SKM-1 (cell line): Measurements from ENCODE around the gene HSP90B1.

Source experiments
- DNase-seq: peaks from one replicate; lab custom pipeline; 2025; ENCODE audit not compliant: unreplicated experiment; lab: John Stamatoyannopoulos, UW

HSP90B1 gene

DNA sequence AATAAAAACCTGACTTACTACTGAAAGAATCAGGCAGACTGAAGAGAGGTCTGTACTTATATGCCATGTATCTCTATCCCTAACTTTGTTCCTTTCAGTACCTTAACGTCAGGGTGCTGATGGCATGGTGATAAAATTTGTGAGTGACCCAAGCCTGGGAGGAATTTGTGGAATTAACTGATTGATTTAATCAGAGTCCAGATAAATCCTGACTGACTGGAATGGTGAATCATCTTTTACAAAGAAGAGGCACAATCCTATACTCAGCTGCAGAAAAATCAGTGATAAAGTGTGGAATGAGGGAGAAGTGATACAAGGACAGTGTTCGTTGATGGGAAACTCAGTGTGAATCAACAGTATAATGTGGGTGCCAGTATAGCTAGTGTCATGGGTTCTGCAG is 39.2 kb downstream of the HSP90B1 start:
- no peak for DNase-seq

DNA sequence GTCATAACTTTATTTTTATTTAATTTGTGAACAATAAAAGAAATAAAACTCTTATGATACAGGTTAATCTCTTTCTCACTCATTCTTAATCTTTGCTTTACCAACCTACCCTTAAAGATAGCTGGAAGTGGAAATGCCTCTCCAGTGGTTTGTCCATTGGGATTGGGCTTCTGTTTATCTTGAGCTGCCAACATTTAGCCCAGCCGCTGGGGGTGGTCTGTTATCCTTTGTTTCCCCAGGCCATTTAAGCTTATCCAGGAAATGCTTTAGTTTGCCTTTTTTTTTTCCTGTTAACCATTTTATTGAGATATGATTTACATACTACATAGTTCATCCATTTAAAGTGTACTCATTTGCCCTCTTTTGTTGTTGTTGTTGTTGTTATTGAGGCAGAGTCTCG is 43.7 kb downstream of the HSP90B1 start:
- DNase-seq = no peak

- no peak for DNase-seq
Observed at GRCh38 chr12:103975368-103975767, 45.2 kb downstream of the HSP90B1 start.

DNA sequence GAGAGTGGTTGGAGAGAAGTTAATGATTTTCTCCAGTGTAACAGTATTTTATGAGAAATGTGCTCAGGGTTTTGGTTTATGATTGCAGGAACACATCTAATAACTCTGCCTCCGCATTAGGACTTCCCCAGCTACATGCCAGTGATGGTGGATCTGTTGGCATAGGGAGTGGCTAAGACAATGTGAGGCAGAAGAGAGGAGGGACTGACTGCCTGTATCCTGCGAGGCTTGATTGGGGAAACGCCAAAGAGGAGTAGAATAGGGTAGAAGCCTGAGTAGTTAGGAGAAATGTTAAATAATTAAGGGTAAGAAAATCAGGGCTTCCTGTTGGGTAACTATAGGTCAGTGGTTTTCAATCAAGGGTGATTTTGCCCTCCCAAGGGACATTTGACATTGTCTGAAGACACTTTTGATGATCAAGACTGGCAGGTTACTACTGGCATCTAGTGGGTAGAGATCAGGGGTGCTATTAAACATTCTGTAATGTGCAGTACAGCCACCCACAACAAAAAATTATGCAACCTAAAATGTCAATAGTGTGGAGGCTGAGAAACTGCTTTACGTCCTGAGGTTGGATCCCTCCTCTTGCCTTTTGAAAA is 48.3 kb downstream of the HSP90B1 start:
- no peak for DNase-seq

DNA sequence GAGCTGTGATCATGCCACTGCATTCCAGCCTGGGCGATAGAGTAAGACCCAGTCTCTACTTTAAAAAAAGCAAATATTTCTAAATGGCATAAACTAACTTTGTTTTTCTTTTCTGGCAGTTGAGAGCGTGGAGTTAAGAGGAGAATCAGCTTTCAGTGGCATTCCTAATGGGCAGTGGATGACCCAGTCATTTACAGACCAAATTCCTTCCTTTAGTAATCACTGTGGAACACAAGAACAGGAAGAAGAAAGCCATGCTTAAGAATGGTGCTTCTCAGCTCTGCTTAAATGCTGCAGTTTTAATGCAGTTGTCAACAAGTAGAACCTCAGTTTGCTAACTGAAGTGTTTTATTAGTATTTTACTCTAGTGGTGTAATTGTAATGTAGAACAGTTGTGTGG is 56.6 kb downstream of the HSP90B1 start:
- no peak for DNase-seq

GRCh38 chr12:103994235-103994634 is 64.0 kb downstream of the HSP90B1 start:
- no peak for DNase-seq

GRCh38 chr12:103996595-103996994 is 66.4 kb downstream of the HSP90B1 start:
- DNase-seq = no peak

DNA sequence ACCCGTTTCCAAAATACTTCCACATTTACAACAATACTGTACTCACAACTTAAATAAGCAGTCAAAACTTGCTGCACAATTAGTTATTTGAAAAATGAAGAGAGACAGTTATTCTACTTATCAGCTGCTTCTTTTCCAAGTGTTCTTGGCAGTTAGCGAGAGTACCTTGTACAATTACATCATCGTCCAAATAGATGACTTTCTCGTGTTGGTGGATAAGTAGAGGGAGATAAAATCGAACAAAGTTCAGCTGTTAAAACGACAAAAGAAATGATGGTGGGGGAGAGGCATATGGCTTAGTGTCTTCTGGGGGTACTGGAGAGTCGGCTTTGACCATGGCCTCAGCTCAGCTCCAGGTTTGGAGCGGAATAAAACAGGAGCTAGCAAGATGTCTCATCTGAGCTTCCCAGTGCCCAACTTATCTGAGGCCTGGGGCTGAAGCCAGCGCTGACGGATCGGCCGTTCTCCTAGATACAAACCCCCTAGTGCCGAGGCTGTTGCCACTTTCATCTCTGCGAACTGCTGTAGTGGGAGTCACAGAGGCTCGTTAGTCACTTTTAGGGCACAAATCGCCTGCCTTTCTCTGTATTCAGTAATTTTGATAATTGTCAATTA is 67.2 kb downstream of the HSP90B1 start:
- DNase-seq = no peak
